ENCODE data around the gene TIAM2. TPM values are rescaled to one million over a fixed set of nuclear protein-coding genes. Genes with fewer than 3 reads are reported as not detected.

The TIAM2 gene
- total and polyA plus RNA-seq, 12 donors: 4.0 to 24.7 (median 8.8) TPM

DNA sequence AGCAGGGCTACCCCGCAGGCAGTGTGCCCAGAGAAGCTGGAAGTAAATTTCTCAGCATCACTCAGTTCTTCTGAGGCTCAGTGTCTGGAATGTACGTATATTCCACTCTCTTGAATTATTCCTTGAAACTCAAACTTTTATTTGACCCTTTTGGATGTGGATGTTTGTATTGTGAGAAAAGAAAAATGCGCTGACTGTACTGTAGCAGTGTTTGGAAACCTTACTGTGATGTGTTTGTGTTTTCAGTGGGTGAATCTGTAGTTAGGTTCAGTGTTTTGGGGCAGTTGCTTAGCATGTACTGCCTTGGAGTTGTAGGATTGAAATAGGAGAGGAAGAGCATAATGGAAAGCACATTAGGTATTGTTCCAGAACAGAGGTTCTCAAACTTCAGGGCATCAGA lies 13.5 kb downstream of the TIAM2 start:
- WGBS, 4 donors: 87 to 99% (median 95%) methylated on average over 3 of the region's 3 CpGs
- H3K9me3 ChIP-seq (replicated peaks in 1 of 3): no peaks in the 10 kb centered on the region
- H3K36me3 ChIP-seq (replicated peaks in 1 of 2): no peaks in the 10 kb centered on the region
- no peaks in the 10 kb centered on the region for H3K27me3 ChIP-seq
- intact Hi-C loops (cut with DNase I): no loop called here
- no peak overlapping the region for H3K27ac ChIP-seq
- no peak overlapping the region for H3K4me3 ChIP-seq
- H3K4me1 ChIP-seq (replicated peaks in 1 of 2): no peaks in the 10 kb centered on the region
- TF ChIP-seq POLR2A (IDR thresholded peaks at IDR 0.05): no peak
- TF ChIP-seq, protein P1, sequence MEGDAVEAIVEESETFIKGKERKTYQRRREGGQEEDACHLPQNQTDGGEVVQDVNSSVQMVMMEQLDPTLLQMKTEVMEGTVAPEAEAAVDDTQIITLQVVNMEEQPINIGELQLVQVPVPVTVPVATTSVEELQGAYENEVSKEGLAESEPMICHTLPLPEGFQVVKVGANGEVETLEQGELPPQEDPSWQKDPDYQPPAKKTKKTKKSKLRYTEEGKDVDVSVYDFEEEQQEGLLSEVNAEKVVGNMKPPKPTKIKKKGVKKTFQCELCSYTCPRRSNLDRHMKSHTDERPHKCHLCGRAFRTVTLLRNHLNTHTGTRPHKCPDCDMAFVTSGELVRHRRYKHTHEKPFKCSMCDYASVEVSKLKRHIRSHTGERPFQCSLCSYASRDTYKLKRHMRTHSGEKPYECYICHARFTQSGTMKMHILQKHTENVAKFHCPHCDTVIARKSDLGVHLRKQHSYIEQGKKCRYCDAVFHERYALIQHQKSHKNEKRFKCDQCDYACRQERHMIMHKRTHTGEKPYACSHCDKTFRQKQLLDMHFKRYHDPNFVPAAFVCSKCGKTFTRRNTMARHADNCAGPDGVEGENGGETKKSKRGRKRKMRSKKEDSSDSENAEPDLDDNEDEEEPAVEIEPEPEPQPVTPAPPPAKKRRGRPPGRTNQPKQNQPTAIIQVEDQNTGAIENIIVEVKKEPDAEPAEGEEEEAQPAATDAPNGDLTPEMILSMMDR (IDR thresholded peaks at IDR 0.05): no peak
- no peak for DNase-seq

DNA sequence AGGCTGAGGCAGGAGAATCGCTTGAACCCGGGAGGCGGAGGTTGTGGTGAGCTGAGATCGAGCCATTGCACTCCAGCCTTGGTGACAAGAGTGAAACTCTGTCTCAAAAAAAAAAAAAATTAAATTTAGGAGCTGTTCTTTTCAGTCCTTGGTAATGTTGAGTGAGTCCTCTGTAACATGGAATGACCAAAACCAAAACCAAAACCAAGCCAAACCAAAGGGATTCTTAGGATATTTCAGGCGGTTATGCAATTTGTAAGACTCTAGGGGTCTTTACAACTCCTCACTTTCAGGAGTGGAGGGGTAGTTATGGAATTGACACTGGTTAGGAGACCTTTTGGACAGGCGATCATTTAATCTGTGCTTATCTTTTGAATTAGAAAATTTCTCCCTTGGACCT lies 15.8 kb downstream of the TIAM2 start:
- no peak overlapping the region for H3K4me3 ChIP-seq
- DNase-seq: no peak
- intact Hi-C loops (cut with DNase I): no loop called here
- no peaks in the 10 kb centered on the region for H3K4me1 ChIP-seq (replicated peaks in 1 of 2)
- H3K27me3 ChIP-seq: no peaks in the 10 kb centered on the region
- H3K27ac ChIP-seq: no peak overlapping the region
- H3K36me3 ChIP-seq (replicated peaks in 1 of 2): no peaks in the 10 kb centered on the region
- 76 to 88% (median 79%) methylated on average over 6 of the region's 6 CpGs for WGBS, 4 donors
- TF ChIP-seq POLR2A (IDR thresholded peaks at IDR 0.05): no peak
- TF ChIP-seq, protein P1 (IDR thresholded peaks at IDR 0.05): no peak
- no peaks in the 10 kb centered on the region for H3K9me3 ChIP-seq (replicated peaks in 1 of 3)

DNA sequence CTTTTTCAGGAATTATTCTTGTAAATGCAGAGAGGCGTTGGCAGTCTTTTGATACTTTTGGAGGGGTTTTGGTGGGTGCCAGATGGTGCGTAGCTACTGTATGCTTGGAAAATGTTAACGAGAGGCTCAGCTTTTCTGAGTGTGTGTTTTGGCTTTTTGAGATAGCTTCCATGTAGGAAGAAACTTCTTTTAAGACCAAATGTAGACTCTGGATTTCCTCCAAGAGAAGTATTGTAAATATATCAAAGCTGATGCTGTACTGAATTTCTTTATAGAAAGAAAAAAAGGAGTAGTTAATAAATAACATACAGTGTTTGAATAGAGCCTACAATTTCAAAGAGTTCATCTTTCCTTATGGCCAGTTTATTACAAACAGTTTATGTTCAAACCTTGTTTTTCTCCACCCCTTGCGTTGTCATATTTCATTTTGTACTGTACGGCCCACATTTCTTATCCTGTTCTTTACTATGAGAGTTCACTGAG lies 16.7 kb downstream of the TIAM2 start:
- Histone ChIP-seq H3K9me3 (replicated peaks in 1 of 3) (no peaks in the 10 kb centered on the region), H3K4me3 (no peak overlapping the region), H3K36me3 (replicated peaks in 1 of 2) (no peaks in the 10 kb centered on the region), H3K27ac (no peak overlapping the region), H3K4me1 (replicated peaks in 1 of 2) (no peaks in the 10 kb centered on the region), H3K27me3 (no peaks in the 10 kb centered on the region)
- TF ChIP-seq, protein P1 (IDR thresholded peaks at IDR 0.05): no peak
- TF ChIP-seq POLR2A (IDR thresholded peaks at IDR 0.05): no peak
- WGBS, 4 donors: 88 to 93% (median 90%) methylated on average over 5 of the region's 5 CpGs
- DNase-seq: no peak
- intact Hi-C loops (cut with DNase I): no loop called here

DNA sequence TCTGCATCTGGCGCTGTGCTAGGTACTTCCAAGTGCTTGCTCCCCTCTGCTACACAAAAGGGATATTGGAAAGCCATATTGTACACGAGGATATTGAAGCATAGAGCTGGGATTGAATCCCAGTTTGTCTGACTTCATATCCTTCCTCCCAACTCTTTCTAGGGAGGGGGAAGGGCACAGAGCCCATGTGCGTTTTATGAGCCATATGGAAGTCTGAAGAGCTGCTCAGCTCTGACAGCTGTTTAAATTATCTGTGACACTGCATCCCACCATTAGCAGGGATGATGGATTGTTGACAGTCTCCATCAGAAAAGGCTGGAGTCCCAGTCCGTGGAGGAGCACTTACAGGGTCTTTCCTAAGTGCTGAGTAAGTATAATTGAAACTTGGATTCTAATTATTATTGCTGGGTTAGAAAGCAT lies 18.4 kb downstream of the TIAM2 start:
- intact Hi-C loops (cut with DNase I): no loop called here
- peak in 1 of 7 donors; percentile 31 for DNase-seq
- H3K9me3 ChIP-seq (replicated peaks in 1 of 3): no peaks in the 10 kb centered on the region
- no peak for TF ChIP-seq POLR2A (IDR thresholded peaks at IDR 0.05)
- TF ChIP-seq, protein P1 (IDR thresholded peaks at IDR 0.05): no peak
- H3K27ac ChIP-seq: no peak overlapping the region
- H3K27me3 ChIP-seq: no peaks in the 10 kb centered on the region
- H3K4me3 ChIP-seq: no peak overlapping the region
- peaks cover 0 to 4% of the 10 kb centered on the region in 2 donors for H3K4me1 ChIP-seq (replicated peaks in 1 of 2)
- 68 to 85% (median 74%) methylated on average over 4 of the region's 4 CpGs for WGBS, 4 donors
- no peaks in the 10 kb centered on the region for H3K36me3 ChIP-seq (replicated peaks in 1 of 2)

All from adrenal gland (tissue), 12 donors.